CD14-positive monocyte (primary cell): ENCODE results near the gene RASSF7. TPM values are rescaled to one million over a fixed set of nuclear protein-coding genes. Genes with fewer than 3 reads are reported as not detected.

Source experiments
- DNase-seq, 3 donors: peaks; one replicate each; pipeline ENCODE4 v3.0.0-alpha.2; 2011 to 2022
- H2AFZ ChIP-seq: 2 replicates; pipeline ENCODE4 v1.6.0; 2012; ENCODE audit warnings: mild to moderate bottlenecking, low read depth, low read length, inconsistent platforms; ENCODE audit not compliant: insufficient read depth, poor library complexity, severe bottlenecking
- H3K27ac ChIP-seq, 2 donors: 1 replicate in 1 of 2; 2 replicates in 1 of 2; pipeline ENCODE4 v1.5.1; 2012 to 2013; ENCODE audit warnings: low read length in 2 of 2, control low read depth in 1 of 2, inconsistent platforms in 1 of 2, low read depth in 1 of 2, mild to moderate bottlenecking in 1 of 2
- H3K27me3 ChIP-seq, 2 donors: one replicate each; pipeline versions ENCODE4 v1.6.0 to v1.6.1; 2011 to 2013; ENCODE audit warnings: low read length in 2 of 2; ENCODE audit not compliant: control insufficient read depth in 2 of 2, insufficient read depth in 2 of 2
- H3K36me3 ChIP-seq, 2 donors: replicated peaks in 1 of 2; 1 replicate in 1 of 2; 2 replicates in 1 of 2; pipeline versions ENCODE4 v1.5.1 to v1.6.1; 2012 to 2013; ENCODE audit warnings: low read length in 2 of 2, control low read depth in 1 of 2, inconsistent platforms in 1 of 2, mild to moderate bottlenecking in 1 of 2; ENCODE audit not compliant: insufficient read depth in 2 of 2, control insufficient read depth in 1 of 2
- H3K4me1 ChIP-seq, 2 donors: 1 replicate in 1 of 2; 2 replicates in 1 of 2; pipeline versions ENCODE4 v1.5.1 to v1.6.1; 2012 to 2013; ENCODE audit warnings: low read length in 2 of 2, control low read depth in 1 of 2, inconsistent platforms in 1 of 2, mild to moderate bottlenecking in 1 of 2, moderate library complexity in 1 of 2; ENCODE audit not compliant: insufficient read depth in 2 of 2, control insufficient read depth in 1 of 2
- H3K4me2 ChIP-seq: replicated peaks from 2 replicates; pipeline ENCODE3; 2012; ENCODE audit warnings: low read length, moderate library complexity, mild to moderate bottlenecking; ENCODE audit not compliant: poor library complexity, severe bottlenecking; ENCODE audit errors: extremely low read depth
- H3K4me3 ChIP-seq, 3 experiments: fragments of 200-600 bp in 1 of 3; sonication (generic) in 1 of 3; replicated peaks in 1 of 3; 1 replicate in 2 of 3; 2 replicates in 1 of 3; pipeline ENCODE4 v1.5.1; 2011 to 2013; ENCODE audit warnings: low read length in 3 of 3, mild to moderate bottlenecking in 3 of 3, control low read depth in 2 of 3, low read depth in 2 of 3, inconsistent platforms in 1 of 3, moderate library complexity in 1 of 3
- H3K79me2 ChIP-seq: 2 replicates; pipeline ENCODE4 v1.6.0; 2012; ENCODE audit warnings: mild to moderate bottlenecking, control low read depth, inconsistent platforms, low read length, moderate library complexity; ENCODE audit not compliant: insufficient read depth
- H3K9ac ChIP-seq: 2 replicates; pipeline ENCODE4 v1.6.0; 2017; ENCODE audit warnings: low read length, mild to moderate bottlenecking; ENCODE audit not compliant: insufficient read depth, poor library complexity, severe bottlenecking
- H3K9me3 ChIP-seq, 2 donors: replicated peaks in 1 of 2; 1 replicate in 1 of 2; 2 replicates in 1 of 2; pipeline versions ENCODE4 v1.5.1 to v1.6.1; 2012 to 2013; ENCODE audit warnings: low read length in 2 of 2, control low read depth in 1 of 2; ENCODE audit not compliant: control insufficient read depth in 1 of 2, insufficient read depth in 1 of 2
- H4K20me1 ChIP-seq: 2 replicates; pipeline ENCODE4 v1.6.0; 2012; ENCODE audit warnings: mild to moderate bottlenecking, low read length, control low read depth, moderate library complexity; ENCODE audit not compliant: insufficient read depth
- H3K27ac Mint-ChIP-seq, 7 donors: one replicate each; pipeline ENCODE4 v1.8.0; 2020; ENCODE audit warnings: mild to moderate bottlenecking in 7 of 7, mixed read lengths in 7 of 7, moderate library complexity in 6 of 7, inconsistent platforms in 2 of 7
- H3K27me3 Mint-ChIP-seq, 3 donors: one replicate each; pipeline ENCODE4 v1.8.0; 2021 to 2022; ENCODE audit warnings: low read depth in 3 of 3, mild to moderate bottlenecking in 3 of 3, mixed read lengths in 3 of 3, moderate library complexity in 3 of 3, inconsistent platforms in 1 of 3
- H3K36me3 Mint-ChIP-seq, 2 donors: one replicate each; pipeline ENCODE4 v1.8.0; 2020; ENCODE audit warnings: mixed read lengths in 2 of 2, inconsistent platforms in 1 of 2, mild to moderate bottlenecking in 1 of 2
- H3K4me1 Mint-ChIP-seq: one replicate; pipeline ENCODE4 v1.8.0; 2020; ENCODE audit warnings: mild to moderate bottlenecking, mixed read lengths
- H3K4me3 Mint-ChIP-seq, 2 donors: one replicate each; pipeline ENCODE4 v1.8.0; 2020; ENCODE audit warnings: mild to moderate bottlenecking in 2 of 2, mixed read lengths in 2 of 2, moderate library complexity in 1 of 2
- H3K9me3 Mint-ChIP-seq, 7 donors: one replicate each; pipeline ENCODE4 v1.8.0; 2020 to 2022; ENCODE audit warnings: mixed read lengths in 7 of 7, mild to moderate bottlenecking in 6 of 7, moderate library complexity in 6 of 7, inconsistent platforms in 2 of 7
- CTCF ChIP-seq: fragments of 200-600 bp; IDR thresholded peaks from one replicate; pipeline ENCODE4 v1.8.0; 2022; ENCODE audit warnings: antibody characterized with exemption, mild to moderate bottlenecking
- WGBS: methylation state at CpG from one replicate; pipeline ENCODE4 v1.1.5; 2013; ENCODE audit warnings: missing lambda C conversion rate; ENCODE audit not compliant: insufficient coverage; 5-methylcytosine and 5-hydroxymethylcytosine counted together
- intact Hi-C, 2 donors: fragments of 100-400 bp; cut with micrococcal nuclease; formaldehyde crosslinking; loops; one replicate each; pipeline versions ENCODE4 v1.15.0 to v1.15.1; 2023
- polyA plus RNA-seq, 3 donors: library from polyadenylated mRNA; depleted of rRNA in 1 of 3; unstranded in 2 of 3; stranded (reverse) in 1 of 3; fragments of 300-500 nt in 2 of 3; fragments of >200 nt in 1 of 3; fragmentation: Illumina TruSeq in 2 of 3; gene quantifications; 1 replicate in 2 of 3; 2 replicates in 1 of 3; pipeline ENCODE4 v1.2.3, GENCODE V29; 2012 to 2021

The RASSF7 gene
- polyA plus RNA-seq, 3 donors, result 10.0 to 26.5 (median 12.4) TPM

GRCh38 chr11:535519-536454 lies 25.0 kb upstream of the RASSF7 start, which contains the start of gene HRAS:
TSS of gene HRAS (minus strand) at chr11:535576.
- H3K27ac Mint-ChIP-seq, result peak within 1 kb of the TSS in 5 of 7 donors; percentile 40 to 86 (median 43)
- H3K4me3 Mint-ChIP-seq, result peak within 1 kb of the TSS; percentile 77 to 90
- H3K27me3 Mint-ChIP-seq, result peaks cover 15 to 39% (median 20%) of the 10 kb centered on the region in 3 donors
- WGBS, result under 1% methylated on average over 92 of the region's 97 CpGs
- peak within 1 kb of the TSS; percentile 55 to 84 (median 62) for H3K4me3 ChIP-seq
- peak within 1 kb of the TSS in 1 of 2 donors; percentile 36 for H3K27ac ChIP-seq
- peaks cover 20 to 23% of the 10 kb centered on the region in 2 donors for H3K36me3 ChIP-seq
- peaks cover 33 to 37% of the 10 kb centered on the region in 2 donors for H3K4me1 ChIP-seq
- peaks cover 26% of the 10 kb centered on the region for H4K20me1 ChIP-seq
- H2AFZ ChIP-seq, result peak within 1 kb of the TSS; percentile 90
- peak; percentile 93 to 95 (median 94) for DNase-seq
- H3K4me1 Mint-ChIP-seq, result peaks cover 11% of the 10 kb centered on the region
- H3K27me3 ChIP-seq, result peaks cover 0 to 27% of the 10 kb centered on the region in 2 donors
- H3K36me3 Mint-ChIP-seq, result peaks cover 15% of the 10 kb centered on the region in 2 donors
- intact Hi-C loops, result no loop called here
- H3K79me2 ChIP-seq, result peaks cover 12% of the 10 kb centered on the region
- no peak for TF ChIP-seq CTCF
- H3K9me3 ChIP-seq, result no peaks in the 10 kb centered on the region
- peak within 1 kb of the TSS; percentile 54 for H3K9ac ChIP-seq
- H3K9me3 Mint-ChIP-seq, result peaks cover 0 to 4% (median 0%) of the 10 kb centered on the region in 7 donors
- H3K4me2 ChIP-seq, result peak within 1 kb of the TSS; percentile 93

GRCh38 chr11:536841-537621 lies 23.7 kb upstream of the RASSF7 start, which contains the start of gene LRRC56:
TSS of gene LRRC56 (plus strand) at chr11:537527. CDS start at chr11:540685, 3,158 bp downstream.
- Histone ChIP-seq H3K27ac (no peak within 1 kb of the TSS), H3K4me1 (peaks cover 33 to 37% of the 10 kb centered on the region in 2 donors), H3K9ac (peak within 1 kb of the TSS; percentile 43), H3K9me3 (no peaks in the 10 kb centered on the region), H3K4me2 (peak within 1 kb of the TSS; percentile 87), H3K4me3 (peak within 1 kb of the TSS; percentile 10 to 76 (median 38)), H4K20me1 (peaks cover 26% of the 10 kb centered on the region), H2AFZ (peak within 1 kb of the TSS; percentile 79), H3K79me2 (peaks cover 12% of the 10 kb centered on the region), H3K27me3 (peaks cover 0 to 27% of the 10 kb centered on the region in 2 donors), H3K36me3 (peaks cover 11 to 16% of the 10 kb centered on the region in 2 donors)
- peak within 1 kb of the TSS in 4 of 7 donors; percentile 43 to 86 (median 60) for H3K27ac Mint-ChIP-seq
- H3K36me3 Mint-ChIP-seq, result peaks cover 8 to 11% of the 10 kb centered on the region in 2 donors
- peaks cover 11% of the 10 kb centered on the region for H3K4me1 Mint-ChIP-seq
- DNase-seq, result peak; percentile 77 to 86 (median 79)
- H3K9me3 Mint-ChIP-seq, result peaks cover 0 to 4% (median 0%) of the 10 kb centered on the region in 7 donors
- no peak for TF ChIP-seq CTCF
- intact Hi-C loops, result no loop called here
- peak within 1 kb of the TSS; percentile 77 to 90 for H3K4me3 Mint-ChIP-seq
- peaks cover 15 to 39% (median 20%) of the 10 kb centered on the region in 3 donors for H3K27me3 Mint-ChIP-seq
- under 1% methylated on average over 92 of the region's 93 CpGs for WGBS
